Hepatocyte (in vitro differentiated cells): ENCODE data around the gene FAM162A. TPM values are rescaled to one million over a fixed set of nuclear protein-coding genes. Genes with fewer than 3 reads are reported as not detected.
A peak's percentile ranks its signal among the peaks of the same experiment; 100 is the strongest.

Source experiments
- DNase-seq: peaks from one replicate; pipeline ENCODE4 v3.0.0-alpha.2; 2016; ENCODE audit warnings: low spot score
- H2AFZ ChIP-seq: fragments of 200-600 bp; sonication (generic); 2 replicates; pipeline ENCODE4 v1.6.0; 2016; ENCODE audit warnings: antibody characterized with exemption, mild to moderate bottlenecking
- H3K27ac ChIP-seq: fragments of 200-600 bp; sonication (generic); 2 replicates; pipeline ENCODE4 v1.5.1; 2016; ENCODE audit warnings: mild to moderate bottlenecking
- H3K27me3 ChIP-seq: fragments of 200-600 bp; sonication (generic); 2 replicates; pipeline ENCODE4 v1.6.1; 2016
- H3K36me3 ChIP-seq: fragments of 200-600 bp; sonication (generic); replicated peaks from 2 replicates; pipeline ENCODE4 v1.5.1; 2016; ENCODE audit warnings: low read depth; ENCODE audit not compliant: insufficient read depth
- H3K4me1 ChIP-seq: fragments of 200-600 bp; sonication (generic); 2 replicates; pipeline ENCODE4 v1.5.1; 2016; ENCODE audit warnings: mild to moderate bottlenecking, moderate library complexity; ENCODE audit not compliant: insufficient read depth
- H3K4me2 ChIP-seq: fragments of 200-600 bp; sonication (generic); 2 replicates; pipeline ENCODE4 v1.6.0; 2016
- H3K4me3 ChIP-seq: fragments of 200-600 bp; sonication (generic); 2 replicates; pipeline ENCODE4 v1.5.1; 2016; ENCODE audit warnings: mild to moderate bottlenecking
- H3K79me2 ChIP-seq: fragments of 200-600 bp; sonication (generic); 2 replicates; pipeline ENCODE4 v1.6.0; 2017; ENCODE audit warnings: mild to moderate bottlenecking
- H3K9me2 ChIP-seq: fragments of 200-600 bp; sonication (generic); replicated peaks from 2 replicates; pipeline ENCODE4 v1.6.0; 2017; ENCODE audit warnings: mild to moderate bottlenecking; ENCODE audit not compliant: insufficient read depth
- H3K9me3 ChIP-seq: fragments of 200-600 bp; sonication (generic); 2 replicates; pipeline ENCODE4 v1.5.1; 2016; ENCODE audit warnings: low read depth, mild to moderate bottlenecking
- H4K20me1 ChIP-seq: fragments of 200-600 bp; sonication (generic); 2 replicates; pipeline ENCODE4 v1.6.0; 2016; ENCODE audit warnings: mild to moderate bottlenecking; ENCODE audit not compliant: insufficient read depth, poor library complexity, severe bottlenecking
- CTCF ChIP-seq: fragments of 200-600 bp; sonication (generic); IDR thresholded peaks from 2 replicates; pipeline ENCODE4 v1.5.1; 2016; ENCODE audit warnings: antibody characterized with exemption, mild to moderate bottlenecking; ENCODE audit not compliant: poor library complexity
- EZH2 ChIP-seq: fragments of 200-600 bp; sonication (generic); IDR thresholded peaks from 2 replicates; pipeline ENCODE4 v1.6.1; 2016; ENCODE audit warnings: antibody characterized with exemption, mild to moderate bottlenecking, borderline replicate concordance
- EZH2phosphoT487 ChIP-seq: fragments of 200-600 bp; sonication (generic); IDR thresholded peaks from one replicate; pipeline ENCODE4 v1.6.1; 2018; ENCODE audit warnings: antibody characterized with exemption, mild to moderate bottlenecking, low read depth, moderate library complexity; ENCODE audit not compliant: unreplicated experiment, severe bottlenecking
- WGBS: methylation state at CpG from one replicate; pipeline ENCODE4 v1.1.6; 2016; ENCODE audit warnings: low lambda C conversion rate; ENCODE audit errors: missing lambda C conversion rate; 5-methylcytosine and 5-hydroxymethylcytosine counted together
- polyA plus RNA-seq: library from polyadenylated mRNA; unstranded; fragments of >200 nt; fragmentation: Nextera tagmentation; extraction: Ambion mirVana; gene quantifications from 2 replicates; pipeline ENCODE4 v1.2.1, GENCODE V29; 2016
- total RNA-seq: library from RNA; depleted of rRNA; stranded (reverse); fragments of >200 nt; gene quantifications from 2 replicates; pipeline ENCODE4 v1.2.3, GENCODE V29; 2014

FAM162A gene
- total and polyA plus RNA-seq, 2 experiments from 2014 or later = 50.4 to 107 TPM

- peaks cover 27% of the 10 kb centered on the region for H3K79me2 ChIP-seq
- H4K20me1 ChIP-seq = no peaks in the 10 kb centered on the region
- DNase-seq = peak; percentile 63
- H3K27ac ChIP-seq = peak overlapping the region; percentile 68
- 24% methylated on average over 2 of the region's 2 CpGs for whole genome bisulfite sequencing
- no peaks in the 10 kb centered on the region for H3K27me3 ChIP-seq
- H3K36me3 ChIP-seq = no peaks in the 10 kb centered on the region
- peak overlapping the region; percentile 6 for H3K4me2 ChIP-seq
- H3K4me1 ChIP-seq = peaks cover 13% of the 10 kb centered on the region
- no peaks in the 10 kb centered on the region for H3K9me2 ChIP-seq
- no peak for TF ChIP-seq EZH2phosphoT487
- peak; percentile 74 for TF ChIP-seq CTCF
- no peaks in the 10 kb centered on the region for H3K9me3 ChIP-seq
- no peak overlapping the region for H2AFZ ChIP-seq
- no peak overlapping the region for H3K4me3 ChIP-seq
Observed at GRCh38 chr3:122392868-122393844, 9.2 kb downstream of the FAM162A start.

GRCh38 chr3:122394173-122394572 lies 10.2 kb downstream of the FAM162A start:
- Histone ChIP-seq H3K27me3 (no peaks in the 10 kb centered on the region), H4K20me1 (no peaks in the 10 kb centered on the region), H3K4me3 (no peak overlapping the region), H3K9me2 (no peaks in the 10 kb centered on the region), H2AFZ (no peak overlapping the region), H3K4me2 (no peak overlapping the region), H3K9me3 (no peaks in the 10 kb centered on the region), H3K4me1 (peaks cover 13% of the 10 kb centered on the region), H3K79me2 (peaks cover 26% of the 10 kb centered on the region), H3K36me3 (no peaks in the 10 kb centered on the region), H3K27ac (peak overlapping the region; percentile 68)
- no peak for DNase-seq
- TF ChIP-seq CTCF = no peak
- no peak for TF ChIP-seq EZH2
- no peak for TF ChIP-seq EZH2phosphoT487
- WGBS = 32% methylated on average over 1 of the region's 1 CpG

GRCh38 chr3:122395582-122395981 lies 11.6 kb downstream of the FAM162A start:
- DNase-seq = no peak
- no peak overlapping the region for H2AFZ ChIP-seq
- H3K4me1 ChIP-seq = peaks cover 13% of the 10 kb centered on the region
- no peaks in the 10 kb centered on the region for H3K36me3 ChIP-seq
- H3K9me2 ChIP-seq = no peaks in the 10 kb centered on the region
- no peak overlapping the region for H3K27ac ChIP-seq
- TF ChIP-seq EZH2phosphoT487 = no peak
- TF ChIP-seq EZH2 = no peak
- TF ChIP-seq CTCF = no peak
- H3K4me3 ChIP-seq = no peak overlapping the region
- H3K4me2 ChIP-seq = no peak overlapping the region
- no peaks in the 10 kb centered on the region for H3K9me3 ChIP-seq
- 64% methylated on average over 3 of the region's 3 CpGs for WGBS
- H3K27me3 ChIP-seq = no peaks in the 10 kb centered on the region
- H4K20me1 ChIP-seq = no peaks in the 10 kb centered on the region
- peaks cover 20% of the 10 kb centered on the region for H3K79me2 ChIP-seq
